GM15510 (cell line): Measurements from ENCODE around the gene IPO5.

Experiments used
- POLR2A ChIP-seq: IDR thresholded peaks from 3 replicates; pipeline ENCODE4 v1.6.1; 2011; ENCODE audit warnings: borderline replicate concordance; ENCODE audit not compliant: insufficient read length; ENCODE audit errors: extremely low read depth

Gene IPO5

GRCh38 chr13:97953376-97953970 is at the start of gene IPO5:
TSS of gene IPO5 (plus strand) at chr13:97953675. CDS start at chr13:97976697, 23,022 bp downstream.
- TF ChIP-seq POLR2A, result no peak

GRCh38 chr13:97904059-97904458 is 49.4 kb upstream of the IPO5 start:
- TF ChIP-seq POLR2A, result no peak

DNA sequence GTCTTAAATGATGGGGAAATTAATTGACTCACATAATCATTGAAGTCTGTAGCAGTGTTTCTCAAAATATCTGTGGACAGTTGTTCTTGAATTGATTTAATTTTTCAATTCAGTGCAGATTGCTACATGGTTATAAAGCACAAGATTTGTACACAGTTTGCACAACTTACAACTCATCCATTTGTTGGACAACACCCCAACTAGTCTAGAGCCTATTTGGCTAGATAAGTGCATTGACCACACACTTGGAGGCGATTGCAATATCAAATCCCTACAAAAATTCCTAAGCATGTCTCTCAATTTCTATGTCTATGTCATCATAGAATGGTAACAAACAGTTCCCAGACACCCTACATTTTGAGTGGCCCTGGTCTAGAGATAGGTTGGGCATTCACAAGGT is 48.0 kb upstream of the IPO5 start:
- no peak for TF ChIP-seq POLR2A

DNA sequence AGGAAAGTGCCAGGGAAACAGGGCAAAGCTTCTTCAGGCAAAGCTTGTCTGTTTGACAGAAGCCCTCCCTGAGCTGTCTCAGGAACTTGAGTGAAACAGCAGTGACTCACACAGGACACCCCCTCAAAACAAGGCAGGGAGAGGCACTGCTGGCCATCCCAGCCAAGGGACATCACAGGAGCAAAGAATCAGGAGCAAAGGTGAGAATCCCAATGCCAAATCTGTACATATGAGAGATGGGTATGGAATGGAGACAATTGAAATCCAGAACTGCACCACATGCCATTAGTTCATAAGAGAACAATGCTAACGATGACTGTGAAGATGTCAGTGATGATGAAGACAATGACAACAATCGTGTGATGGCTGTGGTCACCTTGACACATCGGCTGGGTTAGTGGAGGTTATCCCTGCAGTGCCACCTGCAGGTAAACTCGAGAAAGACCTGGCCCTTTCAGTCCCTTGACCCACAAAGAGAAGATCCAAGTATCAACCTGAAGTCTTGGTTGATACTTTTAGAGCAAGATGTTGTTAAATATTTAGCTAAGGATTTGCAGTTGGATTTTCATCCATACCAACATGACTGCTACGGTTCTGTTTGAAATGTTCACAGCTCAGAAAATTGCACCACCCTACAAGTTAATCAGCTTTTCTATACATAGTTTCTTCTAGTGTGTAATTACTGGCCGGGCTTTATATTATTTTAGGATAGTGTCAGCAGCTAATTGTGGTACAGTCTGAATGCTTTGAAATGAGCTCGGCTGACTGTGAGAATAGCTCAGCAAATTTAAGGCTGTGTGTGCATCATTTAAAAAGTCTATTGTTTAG is 42.0 kb upstream of the IPO5 start:
- TF ChIP-seq POLR2A, result no peak

DNA sequence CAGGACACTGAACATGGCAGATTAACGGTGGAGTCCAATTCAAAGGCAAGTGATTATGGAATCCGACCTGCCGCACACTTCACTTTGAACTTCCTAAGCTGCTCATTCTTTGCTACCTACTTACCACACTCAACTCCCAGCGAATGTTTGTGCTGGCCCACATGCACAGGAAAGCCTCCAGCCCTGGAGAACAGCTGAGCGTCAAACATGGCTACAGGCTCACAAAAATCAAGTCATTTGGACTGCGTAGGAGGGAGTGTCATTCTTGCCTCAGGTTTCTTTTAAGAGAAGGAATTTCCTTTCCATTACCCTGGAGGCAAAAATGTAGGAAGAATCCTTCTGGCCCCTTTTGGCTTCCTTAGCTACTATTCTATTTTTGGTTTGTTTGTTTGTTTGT is 41.3 kb upstream of the IPO5 start:
- no peak for TF ChIP-seq POLR2A

- no peak for TF ChIP-seq POLR2A
These were observed 40.3 kb upstream of the IPO5 start for GRCh38 chr13:97913206-97913605.

GRCh38 chr13:97914540-97914939 is 38.9 kb upstream of the IPO5 start:
- TF ChIP-seq POLR2A, result no peak

GRCh38 chr13:97921176-97921816 is 32.2 kb upstream of the IPO5 start:
- no peak for TF ChIP-seq POLR2A

DNA sequence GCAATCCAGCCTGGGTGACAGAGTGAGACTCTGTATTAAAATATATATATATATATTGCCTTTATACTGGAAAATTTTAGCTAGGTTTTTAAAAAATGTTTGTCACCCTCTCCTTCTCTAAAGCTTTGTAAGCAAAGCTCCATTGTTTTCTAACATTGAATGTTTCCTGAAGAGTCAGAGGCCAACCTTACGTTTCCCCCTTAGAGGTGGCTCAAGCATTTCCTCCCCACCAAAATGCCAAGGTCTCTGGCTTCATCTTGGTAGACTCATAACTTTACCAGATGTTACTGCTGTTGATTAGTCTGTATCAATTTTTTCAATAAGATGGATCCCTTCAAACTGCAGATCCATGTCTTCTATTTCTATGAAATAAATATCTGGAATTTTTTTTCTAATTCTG is 25.2 kb upstream of the IPO5 start:
- no peak for TF ChIP-seq POLR2A

GRCh38 chr13:97932036-97932435 is 21.4 kb upstream of the IPO5 start:
- TF ChIP-seq POLR2A, result no peak

GRCh38 chr13:97932647-97933046 is 20.8 kb upstream of the IPO5 start:
- no peak for TF ChIP-seq POLR2A

DNA sequence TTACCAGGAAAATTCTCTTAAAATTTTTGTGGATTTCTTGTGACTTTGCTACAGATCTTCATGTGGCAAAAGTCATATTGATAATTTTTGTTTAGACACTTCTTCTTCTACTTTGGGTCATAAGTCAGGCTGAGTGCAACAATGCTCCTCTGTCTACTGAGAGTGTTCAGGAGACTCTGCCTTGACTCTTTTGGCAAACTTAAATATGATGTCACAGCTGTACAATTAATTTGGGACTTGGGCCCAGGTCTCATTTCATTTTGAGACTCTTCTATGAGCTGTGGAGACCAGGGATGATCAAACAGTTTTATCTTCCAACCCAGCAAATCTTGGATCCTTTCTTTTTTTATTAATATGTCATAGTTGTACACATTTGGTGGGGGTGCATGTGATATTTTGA is 19.7 kb upstream of the IPO5 start:
- no peak for TF ChIP-seq POLR2A

GRCh38 chr13:97934590-97934989 is 18.9 kb upstream of the IPO5 start:
- no peak for TF ChIP-seq POLR2A

DNA sequence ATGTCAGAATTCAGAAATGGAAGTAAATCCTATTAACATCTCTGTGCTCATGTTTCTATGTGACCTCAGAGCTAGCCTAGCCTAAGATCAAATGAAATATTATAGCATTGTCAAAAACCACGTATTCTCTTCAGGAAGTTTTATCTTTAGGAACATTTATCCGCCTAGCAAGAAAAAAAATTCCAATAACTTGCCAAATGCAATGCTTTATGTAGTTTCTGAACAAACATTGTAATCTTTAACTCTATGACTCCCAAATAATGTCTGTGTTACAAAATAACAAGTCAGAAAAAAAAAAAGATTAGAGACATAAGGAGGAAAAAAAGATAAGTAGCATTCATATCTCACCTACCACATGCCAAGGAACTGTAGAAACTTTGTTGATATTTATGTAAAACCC is 18.4 kb upstream of the IPO5 start:
- TF ChIP-seq POLR2A, result no peak

DNA sequence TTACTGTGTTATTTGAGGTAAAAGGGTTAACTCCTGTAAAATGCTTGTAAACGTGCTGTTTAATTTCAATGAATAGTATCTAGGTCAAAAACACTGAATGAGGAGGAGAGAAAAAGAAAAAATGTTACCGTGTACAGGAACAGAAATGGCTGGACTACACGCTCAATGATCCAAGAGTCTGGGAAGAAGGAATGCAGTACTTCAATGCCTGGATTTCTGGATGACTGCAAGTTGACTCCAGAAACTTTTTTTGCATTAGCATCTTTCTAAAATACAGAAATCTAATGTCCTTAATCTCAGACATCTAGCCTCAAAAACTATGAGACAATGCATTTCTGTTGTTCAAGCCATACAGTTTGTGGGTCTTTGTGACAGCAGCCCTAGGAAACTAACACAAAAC is 17.4 kb upstream of the IPO5 start:
- TF ChIP-seq POLR2A, result no peak

GRCh38 chr13:97938706-97939475 is 14.6 kb upstream of the IPO5 start:
- TF ChIP-seq POLR2A, result no peak

- no peak for TF ChIP-seq POLR2A
These were observed 9.0 kb upstream of the IPO5 start for GRCh38 chr13:97944396-97945029.
